GM21360 (cell line): Measurements from ENCODE around the gene PRR19.

Source experiments
- ATAC-seq: cut with Tn5 transposase; IDR thresholded peaks from one replicate; pipeline ENCODE4 v1.9.1; 2021; ENCODE audit warnings: mild to moderate bottlenecking, moderate library complexity; ENCODE audit not compliant: unreplicated experiment

Gene PRR19

DNA sequence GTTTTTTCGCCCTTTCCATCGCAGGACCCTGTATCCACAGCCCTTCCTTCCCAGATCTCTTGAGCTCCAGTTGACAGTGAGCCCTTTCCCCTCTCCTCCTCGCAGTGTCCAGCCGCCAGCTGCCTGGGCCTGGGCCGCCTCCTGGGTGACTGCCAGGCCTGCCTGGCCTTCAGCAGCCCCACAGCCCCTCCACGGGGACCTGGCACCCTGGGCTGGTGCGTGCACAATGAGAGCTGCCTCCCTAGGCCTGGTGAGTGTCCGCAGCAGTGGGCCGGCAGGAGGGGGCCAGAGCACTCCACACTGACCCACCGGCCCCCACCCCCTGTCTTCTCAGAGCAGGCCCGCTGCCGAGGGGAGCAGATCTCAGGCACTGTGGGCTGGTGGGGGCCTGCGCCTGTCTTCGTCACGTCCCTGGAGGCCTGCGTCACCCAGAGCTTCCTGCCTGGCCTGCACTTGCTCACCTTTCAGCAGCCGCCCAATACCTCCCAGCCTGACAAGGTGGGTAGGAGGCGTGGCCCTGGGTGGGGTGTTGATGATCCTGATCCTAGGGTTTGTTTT lies 42.5 kb downstream of the PRR19 start:
- ATAC-seq = no peak

DNA sequence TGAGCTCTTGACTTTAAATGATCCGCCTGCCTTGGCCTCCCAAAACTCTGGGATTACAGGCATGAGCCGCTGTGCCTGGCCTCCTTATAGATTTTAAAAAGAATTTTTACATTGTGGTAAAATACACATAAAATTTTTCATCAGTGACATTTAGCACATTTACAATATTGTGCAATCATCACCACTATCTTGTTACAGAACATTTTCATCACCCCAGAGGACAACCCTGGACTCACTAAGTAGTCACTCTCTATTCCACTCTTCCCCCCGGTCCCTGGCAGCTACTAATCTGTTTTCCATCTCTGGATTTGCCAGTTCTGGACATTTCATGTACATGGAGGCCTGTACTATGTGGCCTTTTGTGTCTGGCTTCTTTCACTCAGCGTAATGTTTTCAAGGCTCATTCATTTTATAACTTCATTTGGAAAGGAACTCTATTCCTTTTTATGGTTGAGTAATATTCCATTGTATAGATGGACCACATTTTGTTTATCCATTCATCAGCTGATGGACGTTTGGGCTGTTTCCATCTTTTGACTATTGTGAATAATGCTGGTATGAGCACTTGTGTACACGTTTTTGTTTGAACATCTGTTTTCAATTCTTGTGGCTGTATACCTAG lies 43.4 kb downstream of the PRR19 start:
- ATAC-seq = no peak

DNA sequence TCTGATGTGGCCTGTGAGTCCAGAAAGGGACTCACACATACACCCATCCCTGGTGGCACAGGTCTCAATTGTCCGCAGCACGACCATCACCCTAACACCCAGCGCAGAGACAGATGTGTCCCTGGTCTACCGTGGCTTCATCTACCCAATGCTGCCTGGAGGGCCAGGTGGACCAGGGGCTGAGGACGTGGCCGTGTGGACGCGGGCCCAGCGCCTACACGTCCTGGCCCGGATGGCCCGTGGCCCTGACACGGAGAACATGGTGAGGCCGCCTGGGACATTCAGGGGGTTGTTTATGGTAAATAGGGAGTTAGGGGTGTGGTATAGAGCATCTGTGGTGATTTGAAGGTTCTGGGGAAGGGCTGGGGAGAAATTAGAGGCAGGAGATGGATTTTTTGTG lies 46.3 kb downstream of the PRR19 start:
- ATAC-seq = no peak

DNA sequence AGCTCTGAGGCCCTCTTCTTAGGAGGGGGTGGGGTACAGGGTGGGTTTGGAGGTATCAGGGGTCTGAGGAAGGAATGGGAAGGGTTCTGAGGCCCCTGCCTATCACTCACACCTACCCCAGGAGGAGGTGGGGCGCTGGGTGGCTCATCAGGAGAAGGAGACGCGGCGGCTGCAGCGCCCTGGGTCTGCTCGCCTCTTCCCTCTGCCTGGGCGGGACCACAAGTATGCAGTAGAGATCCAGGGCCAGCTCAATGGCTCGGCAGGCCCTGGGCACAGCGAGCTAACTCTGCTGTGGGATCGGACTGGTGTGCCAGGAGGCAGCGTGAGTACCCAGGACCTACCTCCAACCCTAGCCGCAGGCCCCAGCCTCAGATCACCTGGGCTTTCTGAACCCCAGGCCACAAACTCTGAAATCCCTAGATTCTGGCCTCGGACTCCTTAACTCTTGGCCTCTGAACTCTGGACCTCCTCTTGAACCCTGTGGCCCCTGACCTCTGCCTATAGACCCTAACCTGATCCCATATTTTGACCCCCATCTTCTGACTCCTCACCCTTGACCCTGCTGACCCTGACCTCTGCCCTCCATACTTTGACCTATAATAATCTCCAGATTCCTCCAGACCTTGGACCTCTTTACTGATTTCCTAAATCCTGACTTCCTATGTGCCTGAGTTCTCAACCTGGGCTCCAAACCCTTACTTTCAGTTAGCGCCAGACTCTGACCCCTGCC lies 47.6 kb downstream of the PRR19 start:
- ATAC-seq = no peak

DNA sequence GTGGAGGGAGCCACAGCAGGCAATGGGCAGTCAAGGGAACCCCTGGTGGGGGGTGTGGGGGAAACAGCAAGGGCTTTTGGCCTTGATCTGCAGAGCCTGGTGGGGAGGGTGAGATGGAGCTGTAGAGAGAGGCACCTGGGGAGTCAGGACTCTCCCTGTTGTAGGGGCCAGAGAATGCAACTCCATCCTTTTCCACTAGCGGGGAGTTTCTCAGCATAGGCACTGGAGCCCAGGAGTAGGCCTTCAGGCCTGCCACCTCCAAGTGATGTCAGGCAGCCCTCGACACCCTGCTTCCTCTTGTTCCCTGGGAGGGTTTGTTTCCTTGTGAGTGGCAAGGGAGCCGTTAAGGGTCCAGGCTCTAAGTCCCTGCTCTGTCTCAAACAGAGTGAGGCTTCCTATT lies 48.5 kb downstream of the PRR19 start:
- ATAC-seq = no peak

DNA sequence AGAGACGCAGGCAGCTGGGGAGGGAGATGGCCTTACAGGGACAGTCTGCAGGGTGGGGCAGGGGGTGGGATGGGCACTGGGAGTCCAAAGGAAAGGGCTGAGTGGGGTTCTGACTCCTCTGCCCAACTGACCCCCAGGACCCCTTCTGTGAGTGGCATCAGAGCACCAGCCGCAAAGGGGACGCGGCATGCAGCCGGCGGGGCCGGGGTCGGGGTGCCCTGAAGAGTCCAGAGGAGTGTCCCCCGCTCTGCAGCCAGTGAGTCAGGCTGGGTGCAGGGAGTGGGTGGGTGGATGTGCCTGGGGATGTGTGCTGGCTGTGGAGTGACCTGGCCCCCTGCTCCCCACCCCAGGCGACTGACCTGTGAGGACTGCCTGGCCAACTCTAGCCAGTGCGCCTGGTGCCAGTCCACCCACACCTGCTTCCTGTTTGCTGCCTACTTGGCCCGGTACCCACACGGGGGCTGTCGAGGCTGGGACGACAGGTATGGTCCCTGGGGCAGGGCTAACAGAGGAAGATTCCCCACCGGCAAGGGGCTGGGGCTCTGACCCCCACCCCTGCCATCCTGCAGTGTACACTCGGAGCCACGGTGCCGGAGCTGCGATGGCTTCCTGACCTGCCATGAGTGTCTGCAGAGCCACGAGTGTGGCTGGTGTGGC lies 49.3 kb downstream of the PRR19 start:
- ATAC-seq = no peak

DNA sequence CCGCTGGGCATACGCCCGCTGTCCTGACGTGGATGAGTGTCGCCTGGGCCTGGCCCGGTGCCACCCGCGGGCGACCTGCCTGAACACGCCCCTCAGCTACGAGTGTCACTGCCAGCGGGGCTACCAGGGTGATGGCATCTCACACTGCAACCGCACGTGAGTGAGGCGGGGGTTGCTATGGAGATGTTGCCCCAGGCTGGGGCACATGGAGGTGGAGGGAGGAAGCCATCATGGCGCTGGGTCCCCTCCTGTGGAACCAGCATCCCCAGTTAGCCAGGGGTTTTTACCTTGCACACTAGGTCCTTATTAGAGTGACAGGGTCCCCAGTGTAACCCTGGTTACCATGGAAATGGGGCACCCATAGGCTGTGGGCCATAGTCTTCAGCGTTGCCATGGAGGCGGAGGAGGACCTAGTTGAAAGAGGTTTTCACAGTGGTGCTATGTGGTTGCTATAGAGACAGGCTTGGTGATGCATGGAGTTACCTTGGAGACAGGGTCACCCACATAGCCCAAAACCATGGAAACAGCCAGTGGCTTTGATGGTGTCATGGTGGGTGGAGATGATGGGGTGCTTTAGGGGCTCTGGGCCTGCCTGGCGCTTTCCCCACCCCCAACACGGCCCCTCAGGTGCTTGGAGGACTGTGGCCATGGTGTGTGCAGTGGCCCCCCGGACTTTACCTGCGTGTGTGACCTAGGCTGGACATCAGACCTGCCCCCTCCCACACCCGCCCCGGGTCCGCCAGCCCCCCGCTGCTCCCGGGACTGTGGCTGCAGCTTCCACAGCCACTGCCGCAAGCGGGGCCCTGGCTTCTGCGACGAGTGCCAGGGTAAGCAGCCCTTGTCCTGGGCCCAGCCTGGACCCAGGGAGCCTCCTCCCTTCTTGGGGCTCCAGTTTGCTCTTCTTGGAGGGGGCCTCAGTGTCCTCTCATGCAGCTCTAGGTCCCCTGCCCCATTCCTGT lies 50.6 kb downstream of the PRR19 start:
- no peak for ATAC-seq

DNA sequence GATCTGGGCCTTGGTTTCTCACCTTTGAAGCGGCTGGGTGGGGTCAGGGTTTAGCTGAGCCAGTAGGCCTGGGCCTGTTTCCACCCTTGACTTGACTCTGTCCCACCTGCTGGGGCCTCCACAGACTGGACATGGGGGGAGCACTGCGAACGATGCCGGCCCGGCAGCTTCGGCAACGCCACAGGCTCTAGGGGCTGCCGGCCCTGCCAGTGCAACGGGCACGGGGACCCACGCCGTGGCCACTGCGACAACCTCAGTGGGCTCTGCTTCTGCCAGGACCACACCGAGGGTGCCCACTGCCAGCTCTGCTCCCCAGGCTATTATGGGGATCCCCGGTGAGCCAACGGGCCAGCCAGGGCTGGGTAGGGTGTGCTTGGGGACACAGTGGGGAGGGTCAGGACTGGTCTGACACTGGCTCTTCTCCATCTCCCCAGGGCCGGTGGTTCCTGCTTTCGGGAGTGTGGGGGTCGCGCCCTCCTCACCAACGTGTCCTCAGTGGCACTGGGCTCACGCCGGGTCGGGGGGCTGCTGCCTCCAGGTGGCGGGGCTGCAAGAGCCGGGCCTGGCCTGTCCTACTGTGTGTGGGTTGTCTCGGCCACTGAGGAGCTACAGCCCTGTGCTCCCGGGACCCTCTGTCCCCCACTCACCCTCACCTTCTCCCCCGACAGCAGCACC lies 51.5 kb downstream of the PRR19 start:
- no peak for ATAC-seq

DNA sequence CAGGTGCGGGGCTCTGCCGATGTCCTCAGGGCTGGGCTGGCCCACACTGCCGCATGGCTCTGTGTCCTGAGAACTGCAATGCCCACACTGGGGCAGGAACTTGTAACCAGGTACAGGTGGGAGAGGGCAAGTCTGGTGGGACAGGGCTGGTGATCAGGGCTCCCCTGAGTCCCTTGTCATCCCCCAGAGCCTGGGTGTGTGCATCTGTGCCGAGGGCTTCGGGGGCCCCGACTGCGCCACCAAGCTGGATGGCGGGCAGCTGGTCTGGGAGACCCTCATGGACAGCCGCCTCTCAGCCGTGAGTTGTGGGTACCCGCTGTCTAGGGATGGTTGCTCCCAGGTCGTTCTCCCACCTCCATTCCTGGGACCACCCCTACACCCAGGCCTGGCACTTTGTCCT lies 54.0 kb downstream of the PRR19 start:
- ATAC-seq = no peak

DNA sequence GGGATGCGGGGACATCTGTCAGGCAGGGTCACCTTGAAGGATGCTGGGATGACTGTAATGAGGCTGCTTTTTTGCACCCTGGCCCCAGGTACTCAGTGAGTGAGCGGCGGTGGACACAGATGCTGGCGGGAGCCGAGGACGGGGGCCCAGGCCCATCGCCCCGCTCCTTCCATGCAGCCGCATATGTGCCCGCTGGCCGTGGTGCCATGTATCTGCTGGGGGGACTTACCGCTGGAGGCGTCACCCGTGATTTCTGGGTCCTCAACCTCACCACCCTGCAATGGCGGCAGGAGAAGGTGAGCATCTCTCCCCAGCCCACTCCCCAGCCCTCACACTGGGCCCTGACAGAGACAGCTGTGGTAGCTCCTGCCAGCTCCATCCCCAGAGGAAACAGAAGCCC lies 54.8 kb downstream of the PRR19 start:
- no peak for ATAC-seq

DNA sequence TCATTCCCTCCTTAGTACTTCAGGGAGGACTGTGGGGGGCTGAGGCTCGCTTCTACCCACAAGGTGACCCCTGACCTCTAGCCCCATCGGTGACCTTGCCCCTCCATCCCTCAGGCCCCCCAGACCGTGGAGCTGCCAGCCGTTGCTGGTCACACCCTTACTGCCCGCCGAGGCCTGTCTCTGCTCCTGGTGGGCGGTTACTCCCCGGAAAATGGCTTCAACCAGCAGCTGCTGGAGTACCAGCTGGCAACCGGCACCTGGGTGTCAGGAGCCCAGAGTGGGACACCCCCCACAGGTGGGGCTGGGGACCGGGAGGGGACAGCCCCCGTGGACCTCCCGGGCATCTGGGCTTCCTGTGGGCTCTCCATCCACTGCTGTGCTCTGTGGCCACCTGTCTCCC lies 55.4 kb downstream of the PRR19 start:
- ATAC-seq = no peak
